Measurements from ENCODE around the gene KCNF1.

Gene KCNF1

DNA sequence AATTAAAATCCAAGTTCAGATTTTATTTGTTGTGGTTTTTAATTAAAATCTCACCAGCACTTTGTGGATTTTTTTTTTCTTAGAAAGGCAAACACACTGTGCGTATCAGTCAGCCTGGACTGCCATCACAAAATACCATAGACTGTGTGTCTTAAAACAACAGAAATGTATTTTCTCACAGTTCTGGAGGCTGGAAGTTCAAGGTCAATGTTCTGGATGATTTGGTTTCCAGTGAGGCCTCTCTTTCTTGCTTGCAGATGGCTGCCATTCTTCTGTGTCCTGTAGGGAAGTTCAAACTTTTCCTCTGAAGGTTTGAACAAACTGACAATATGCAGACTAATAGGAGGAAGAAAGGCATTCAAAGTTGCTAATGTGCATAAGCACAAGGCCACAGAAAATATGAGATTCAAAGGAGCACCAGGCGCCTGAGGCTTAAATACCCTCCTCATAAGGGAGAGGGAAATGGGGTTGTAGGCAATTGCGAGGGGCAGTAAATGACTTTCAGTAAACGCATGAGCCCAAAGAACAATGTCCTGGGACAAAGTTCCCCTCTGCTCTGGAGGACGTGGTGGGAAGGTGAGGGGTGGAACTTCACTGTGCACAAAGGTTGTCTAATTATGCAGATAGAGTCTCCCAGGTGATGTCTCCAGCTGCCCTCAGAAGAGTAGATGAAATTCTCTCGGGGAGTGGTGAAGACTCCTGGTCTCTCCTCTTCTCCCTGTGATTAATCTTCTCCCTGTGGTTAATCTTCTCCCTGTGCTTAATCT, 26.5 kb upstream of the KCNF1 start:
- H3K4me3 ChIP-seq (ENCODE audit: low read length), result no peak overlapping the region
- DNase-seq (ENCODE audit: low read depth), result no peak
- TF ChIP-seq, protein P1, sequence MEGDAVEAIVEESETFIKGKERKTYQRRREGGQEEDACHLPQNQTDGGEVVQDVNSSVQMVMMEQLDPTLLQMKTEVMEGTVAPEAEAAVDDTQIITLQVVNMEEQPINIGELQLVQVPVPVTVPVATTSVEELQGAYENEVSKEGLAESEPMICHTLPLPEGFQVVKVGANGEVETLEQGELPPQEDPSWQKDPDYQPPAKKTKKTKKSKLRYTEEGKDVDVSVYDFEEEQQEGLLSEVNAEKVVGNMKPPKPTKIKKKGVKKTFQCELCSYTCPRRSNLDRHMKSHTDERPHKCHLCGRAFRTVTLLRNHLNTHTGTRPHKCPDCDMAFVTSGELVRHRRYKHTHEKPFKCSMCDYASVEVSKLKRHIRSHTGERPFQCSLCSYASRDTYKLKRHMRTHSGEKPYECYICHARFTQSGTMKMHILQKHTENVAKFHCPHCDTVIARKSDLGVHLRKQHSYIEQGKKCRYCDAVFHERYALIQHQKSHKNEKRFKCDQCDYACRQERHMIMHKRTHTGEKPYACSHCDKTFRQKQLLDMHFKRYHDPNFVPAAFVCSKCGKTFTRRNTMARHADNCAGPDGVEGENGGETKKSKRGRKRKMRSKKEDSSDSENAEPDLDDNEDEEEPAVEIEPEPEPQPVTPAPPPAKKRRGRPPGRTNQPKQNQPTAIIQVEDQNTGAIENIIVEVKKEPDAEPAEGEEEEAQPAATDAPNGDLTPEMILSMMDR (IDR thresholded peaks at IDR 0.05; ENCODE audit: insufficient read depth, low read depth, low read length, missing control alignments), result no peak

DNA sequence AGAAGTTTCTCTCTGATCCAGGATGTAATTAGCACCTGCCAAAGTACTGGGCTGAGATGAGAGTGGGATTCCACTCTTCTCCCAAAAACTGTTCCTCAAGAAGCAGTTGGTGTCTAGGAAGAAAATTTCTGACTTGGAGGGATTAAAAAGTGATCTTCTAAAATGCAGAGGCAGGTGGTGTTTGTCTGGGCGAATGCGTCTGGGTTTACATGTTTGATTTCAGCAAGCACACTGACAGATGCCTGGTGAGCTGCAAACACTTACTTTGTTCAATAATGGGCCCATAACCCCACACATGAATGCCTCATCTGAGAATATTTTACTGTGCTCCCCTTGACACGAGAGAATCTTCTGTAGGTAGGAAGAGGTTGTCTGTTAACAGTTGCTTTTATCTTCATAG, 24.3 kb upstream of the KCNF1 start:
- no peak for DNase-seq (ENCODE audit: low read depth)
- no peak overlapping the region for H3K4me3 ChIP-seq (ENCODE audit: low read length)
- TF ChIP-seq, protein P1 (IDR thresholded peaks at IDR 0.05; ENCODE audit: insufficient read depth, low read depth, low read length, missing control alignments), result no peak

DNA sequence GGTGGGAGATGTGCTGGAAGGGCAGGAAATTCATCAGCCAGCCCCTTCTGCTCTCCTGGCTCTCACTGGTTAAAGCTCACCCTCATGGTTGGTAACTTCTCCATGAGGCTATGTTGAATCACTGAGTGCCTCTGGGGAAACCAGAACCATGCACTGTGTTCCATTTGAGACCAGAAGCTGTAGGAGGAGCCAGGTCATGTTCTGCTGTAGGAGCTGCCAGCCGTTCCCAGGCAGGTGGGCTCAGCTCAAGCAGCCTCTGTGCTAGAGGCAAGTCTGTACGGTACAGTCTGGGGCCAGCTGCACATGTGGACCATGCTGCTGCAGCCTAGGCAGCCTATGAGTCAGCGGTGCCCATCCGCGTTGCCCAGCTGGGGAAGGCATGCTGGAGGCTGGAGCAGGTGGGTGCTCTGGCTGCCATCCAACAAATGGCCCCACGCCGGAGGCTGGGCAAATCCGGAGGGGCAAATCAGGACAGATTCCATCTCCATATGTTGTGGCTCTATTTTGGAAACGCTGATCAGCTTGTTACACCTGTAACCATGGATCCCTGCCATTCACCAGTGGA, 22.0 kb upstream of the KCNF1 start:
- peak; percentile 53 for DNase-seq (ENCODE audit: low read depth)
- TF ChIP-seq, protein P1 (IDR thresholded peaks at IDR 0.05; ENCODE audit: insufficient read depth, low read depth, low read length, missing control alignments), result no peak
- H3K4me3 ChIP-seq (ENCODE audit: low read length), result no peak overlapping the region

DNA sequence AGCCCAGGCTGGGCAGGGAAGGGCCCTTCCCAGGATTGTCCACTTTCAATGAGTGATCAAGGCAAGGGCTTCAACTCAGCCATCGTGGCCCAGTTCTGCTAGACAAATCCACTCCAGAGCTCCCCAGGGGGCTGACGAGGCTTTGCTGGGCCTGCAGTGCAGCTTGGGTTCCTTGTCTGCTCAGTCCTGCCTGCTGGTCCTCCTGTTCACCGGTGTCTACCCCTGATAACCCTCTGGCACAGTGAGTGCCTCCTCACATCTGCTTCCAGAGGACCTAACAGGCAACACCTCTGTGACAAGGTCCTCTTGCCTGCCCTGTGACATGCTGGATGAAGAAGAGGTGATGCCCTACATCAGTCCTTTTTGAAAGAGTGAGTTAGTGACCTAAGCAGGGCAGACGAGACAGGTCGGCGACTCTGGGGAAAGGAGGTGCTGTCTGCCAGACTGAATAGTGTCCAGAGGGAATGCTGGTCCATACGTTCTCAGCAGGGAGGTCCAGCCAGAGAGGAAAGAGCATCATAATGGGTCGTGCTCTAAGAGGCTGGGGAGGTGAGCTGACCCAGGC, 20.9 kb upstream of the KCNF1 start:
- TF ChIP-seq, protein P1 (IDR thresholded peaks at IDR 0.05; ENCODE audit: insufficient read depth, low read depth, low read length, missing control alignments), result no peak
- DNase-seq (ENCODE audit: low read depth), result no peak
- H3K4me3 ChIP-seq (ENCODE audit: low read length), result no peak overlapping the region

DNA sequence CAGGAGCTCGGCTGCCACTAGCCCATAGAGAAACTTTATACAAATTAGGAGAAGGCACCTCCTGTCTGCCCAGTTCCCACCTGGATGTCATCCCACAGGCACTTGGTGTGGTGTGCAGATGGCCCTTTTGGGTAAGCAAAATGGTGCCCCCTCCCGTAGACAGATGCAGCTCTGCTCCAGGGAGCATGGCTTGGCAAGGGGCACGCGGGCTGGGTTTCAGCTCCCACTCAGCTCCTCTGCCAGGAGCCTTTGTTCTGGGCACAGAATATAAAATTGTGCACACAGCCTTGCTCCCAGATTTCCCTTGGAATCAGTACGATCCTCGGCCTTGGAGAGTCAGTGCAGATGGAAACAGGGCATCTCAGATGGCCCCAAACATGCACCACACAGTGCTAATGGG, 20.3 kb upstream of the KCNF1 start:
- DNase-seq (ENCODE audit: low read depth), result no peak
- TF ChIP-seq, protein P1 (IDR thresholded peaks at IDR 0.05; ENCODE audit: insufficient read depth, low read depth, low read length, missing control alignments), result no peak
- no peak overlapping the region for H3K4me3 ChIP-seq (ENCODE audit: low read length)

DNA sequence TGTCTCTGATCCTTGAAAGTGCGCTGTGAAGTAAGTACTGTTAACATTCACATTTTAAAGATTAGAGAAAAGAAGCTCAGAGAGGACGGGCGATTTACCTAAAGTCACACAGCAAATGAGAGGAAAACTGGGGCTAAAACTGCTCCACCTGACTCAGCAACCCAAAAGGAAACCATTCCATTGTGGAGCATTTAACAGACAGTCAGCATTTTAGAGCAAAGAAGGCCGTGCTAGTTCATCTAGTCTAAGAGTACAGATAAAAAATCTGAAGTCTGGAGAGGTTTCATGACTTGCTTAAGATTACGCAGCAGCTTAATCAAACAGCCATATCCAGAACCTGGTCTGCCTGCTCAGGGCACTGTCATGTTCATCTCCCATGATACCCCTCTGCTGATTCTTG, 19.9 kb upstream of the KCNF1 start:
- no peak overlapping the region for H3K4me3 ChIP-seq (ENCODE audit: low read length)
- DNase-seq (ENCODE audit: low read depth), result no peak
- TF ChIP-seq, protein P1 (IDR thresholded peaks at IDR 0.05; ENCODE audit: insufficient read depth, low read depth, low read length, missing control alignments), result no peak

Data from epithelial cell of esophagus (primary cell).